ENCODE measurements around the gene TTC39A.

Gene TTC39A

DNA sequence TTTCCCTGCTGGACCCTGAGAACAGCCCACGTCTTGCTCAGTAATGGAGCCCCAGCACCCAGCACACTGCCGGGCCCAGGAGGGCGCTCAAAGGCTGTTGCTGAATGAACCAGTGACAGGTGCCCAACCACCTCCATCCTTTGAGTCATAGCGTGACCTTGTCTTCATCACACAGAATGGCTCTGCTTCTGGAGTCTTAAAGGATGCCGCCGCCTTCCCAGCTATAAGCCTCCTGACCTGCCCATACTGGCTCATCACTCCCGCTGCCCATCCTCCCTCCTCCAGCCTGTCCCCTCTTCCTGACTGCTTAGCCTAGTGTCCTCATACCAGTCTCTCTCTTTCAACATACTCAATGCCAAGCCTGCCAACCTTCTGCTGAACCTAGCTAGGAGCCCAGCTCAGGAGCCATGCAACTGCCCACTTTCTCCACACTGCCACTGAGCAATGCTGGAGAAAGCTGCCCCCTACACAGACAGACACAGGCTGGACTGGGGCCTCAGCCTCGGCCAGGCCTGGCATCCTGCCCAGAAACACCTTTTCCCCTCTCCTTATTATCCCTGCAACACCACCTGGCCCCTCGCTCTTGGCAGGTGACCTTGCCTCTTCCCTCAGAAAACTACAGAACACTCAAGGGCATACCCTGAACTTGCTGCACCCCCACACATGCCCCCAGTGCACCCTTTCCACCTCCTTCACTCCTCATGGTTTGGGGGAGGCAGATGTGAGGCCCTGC is 14.1 kb downstream of the TTC39A start:
- no peak for TF ChIP-seq FOXK2 (IDR thresholded peaks at IDR 0.05)
- TF ChIP-seq, protein P1, sequence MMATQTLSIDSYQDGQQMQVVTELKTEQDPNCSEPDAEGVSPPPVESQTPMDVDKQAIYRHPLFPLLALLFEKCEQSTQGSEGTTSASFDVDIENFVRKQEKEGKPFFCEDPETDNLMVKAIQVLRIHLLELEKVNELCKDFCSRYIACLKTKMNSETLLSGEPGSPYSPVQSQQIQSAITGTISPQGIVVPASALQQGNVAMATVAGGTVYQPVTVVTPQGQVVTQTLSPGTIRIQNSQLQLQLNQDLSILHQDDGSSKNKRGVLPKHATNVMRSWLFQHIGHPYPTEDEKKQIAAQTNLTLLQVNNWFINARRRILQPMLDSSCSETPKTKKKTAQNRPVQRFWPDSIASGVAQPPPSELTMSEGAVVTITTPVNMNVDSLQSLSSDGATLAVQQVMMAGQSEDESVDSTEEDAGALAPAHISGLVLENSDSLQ (IDR thresholded peaks at IDR 0.05), result no peak
- no peak for TF ChIP-seq HDGF (IDR thresholded peaks at IDR 0.05; ENCODE audit: borderline replicate concordance)
- TF ChIP-seq TARDBP (IDR thresholded peaks at IDR 0.05), result no peak
- no peak for TF ChIP-seq SP1 (IDR thresholded peaks at IDR 0.05)
- TF ChIP-seq L3MBTL2 (conservative IDR thresholded peaks at IDR 0.05), result no peak
- no peak for TF ChIP-seq CTBP1 (IDR thresholded peaks at IDR 0.05; ENCODE audit: borderline replicate concordance)
- no peak for TF ChIP-seq LEF1 (IDR thresholded peaks at IDR 0.05; ENCODE audit: borderline replicate concordance)
- TF ChIP-seq NFRKB (IDR thresholded peaks at IDR 0.05), result no peak
- TF ChIP-seq FOXA1 (IDR thresholded peaks at IDR 0.05), result no peak
- no peak for TF ChIP-seq FOXM1 (IDR thresholded peaks at IDR 0.05; ENCODE audit: borderline replicate concordance)
- TF ChIP-seq ARNT (IDR thresholded peaks at IDR 0.05), result no peak
- no peak for TF ChIP-seq SUZ12 (IDR thresholded peaks at IDR 0.05)
- no peak for TF ChIP-seq ELF4 (IDR thresholded peaks at IDR 0.05)
- TF ChIP-seq BHLHE40 (IDR thresholded peaks at IDR 0.05; ENCODE audit: borderline replicate concordance), result no peak
- no peak for TF ChIP-seq ZNF384 (IDR thresholded peaks at IDR 0.05)
- ChIA-PET POLR2A (no interaction called here), CTCF (interaction anchor here (1.1 kb wide), 1 partner anchor 19 kb away, joined by 4 read pairs; no protein-coding TSS in a partner anchor)
- no peak for DNase-seq (ENCODE audit: extremely low spot score)

DNA sequence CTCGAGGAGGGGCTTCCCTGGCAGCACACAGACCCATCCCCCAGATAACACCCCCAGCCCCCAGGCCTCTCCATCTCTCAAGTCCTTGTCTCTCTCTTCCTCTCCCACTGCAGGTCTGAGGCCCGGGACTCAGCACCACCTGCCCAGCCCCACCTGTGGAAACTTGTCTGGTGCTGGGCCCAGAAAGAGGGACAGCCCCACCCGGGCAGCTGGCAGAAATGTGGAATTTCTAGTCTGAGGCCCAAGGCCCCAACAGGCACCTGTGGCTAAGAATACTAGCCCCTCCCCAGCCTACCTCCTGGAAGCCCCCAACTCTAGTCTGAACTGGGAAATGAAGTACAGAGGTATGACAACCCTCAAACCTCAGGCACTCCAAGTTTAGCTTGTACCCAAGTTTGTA is 15.4 kb downstream of the TTC39A start:
- ChIA-PET CTCF (no interaction called here), POLR2A (interaction anchor here (0.6 to 0.8 kb wide), 2 partner anchors 18 to 526 kb away, joined by 3 read pairs; no protein-coding TSS in a partner anchor)
- DNase-seq (ENCODE audit: extremely low spot score), result no peak
- TF ChIP-seq SUZ12 (IDR thresholded peaks at IDR 0.05) (no peak), NFRKB (IDR thresholded peaks at IDR 0.05) (no peak), LEF1 (IDR thresholded peaks at IDR 0.05; ENCODE audit: borderline replicate concordance) (no peak), SP1 (IDR thresholded peaks at IDR 0.05) (no peak), ZNF384 (IDR thresholded peaks at IDR 0.05) (no peak), CTBP1 (IDR thresholded peaks at IDR 0.05; ENCODE audit: borderline replicate concordance) (no peak), FOXA1 (IDR thresholded peaks at IDR 0.05) (no peak), HDGF (IDR thresholded peaks at IDR 0.05; ENCODE audit: borderline replicate concordance) (no peak), BHLHE40 (IDR thresholded peaks at IDR 0.05; ENCODE audit: borderline replicate concordance) (no peak)
- TF ChIP-seq, protein P1 (IDR thresholded peaks at IDR 0.05), result no peak

DNA sequence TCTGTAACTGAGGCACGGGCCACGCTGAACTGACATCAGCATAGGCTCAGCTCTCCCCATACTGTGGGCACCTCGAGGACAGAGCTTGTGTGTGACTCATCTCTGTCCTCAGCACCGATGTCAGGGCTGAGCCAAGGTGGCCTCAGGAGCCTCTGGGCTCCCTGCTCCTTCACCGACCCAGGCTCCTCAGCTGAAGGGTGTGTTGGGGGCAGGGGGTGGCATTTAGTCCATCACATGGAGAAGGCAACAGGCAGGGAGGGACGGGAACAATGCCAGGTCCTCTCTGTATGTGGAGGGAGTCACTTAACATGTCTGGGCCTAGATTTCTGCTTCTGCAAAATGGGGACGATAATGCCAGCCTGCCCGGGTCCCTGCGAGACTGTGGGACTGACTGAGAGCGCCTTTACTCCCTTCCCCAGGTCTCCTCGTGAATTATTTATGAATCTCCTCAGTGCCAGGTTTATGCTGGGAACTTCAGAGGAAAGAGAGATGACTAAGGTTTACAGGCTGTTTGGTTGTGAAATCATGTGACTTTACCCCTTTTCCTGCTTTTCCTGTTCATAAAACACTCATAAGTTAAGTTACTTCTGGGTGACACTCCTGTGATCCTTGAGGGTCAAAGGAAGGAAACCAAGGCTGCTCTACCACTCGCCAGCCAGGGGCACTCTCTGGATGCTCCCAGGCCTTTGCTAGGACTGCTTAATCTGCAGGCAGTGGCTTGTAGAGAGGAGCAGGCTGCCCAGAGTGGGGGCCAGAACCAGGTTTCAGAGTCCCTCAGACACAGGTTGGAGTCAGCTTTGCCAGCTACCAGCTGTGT is 16.2 kb downstream of the TTC39A start:
- DNase-seq (ENCODE audit: extremely low spot score), result no peak
- TF ChIP-seq TARDBP (IDR thresholded peaks at IDR 0.05) (no peak), HDGF (IDR thresholded peaks at IDR 0.05; ENCODE audit: borderline replicate concordance) (no peak), FOXK2 (IDR thresholded peaks at IDR 0.05) (no peak), FOXA1 (IDR thresholded peaks at IDR 0.05) (no peak), FOXM1 (IDR thresholded peaks at IDR 0.05; ENCODE audit: borderline replicate concordance) (no peak), LEF1 (IDR thresholded peaks at IDR 0.05; ENCODE audit: borderline replicate concordance) (no peak), ZNF384 (IDR thresholded peaks at IDR 0.05) (no peak), L3MBTL2 (conservative IDR thresholded peaks at IDR 0.05) (no peak)
- TF ChIP-seq, protein P1 (IDR thresholded peaks at IDR 0.05), result no peak
- ChIA-PET POLR2A (no interaction called here), CTCF (no interaction called here)

DNA sequence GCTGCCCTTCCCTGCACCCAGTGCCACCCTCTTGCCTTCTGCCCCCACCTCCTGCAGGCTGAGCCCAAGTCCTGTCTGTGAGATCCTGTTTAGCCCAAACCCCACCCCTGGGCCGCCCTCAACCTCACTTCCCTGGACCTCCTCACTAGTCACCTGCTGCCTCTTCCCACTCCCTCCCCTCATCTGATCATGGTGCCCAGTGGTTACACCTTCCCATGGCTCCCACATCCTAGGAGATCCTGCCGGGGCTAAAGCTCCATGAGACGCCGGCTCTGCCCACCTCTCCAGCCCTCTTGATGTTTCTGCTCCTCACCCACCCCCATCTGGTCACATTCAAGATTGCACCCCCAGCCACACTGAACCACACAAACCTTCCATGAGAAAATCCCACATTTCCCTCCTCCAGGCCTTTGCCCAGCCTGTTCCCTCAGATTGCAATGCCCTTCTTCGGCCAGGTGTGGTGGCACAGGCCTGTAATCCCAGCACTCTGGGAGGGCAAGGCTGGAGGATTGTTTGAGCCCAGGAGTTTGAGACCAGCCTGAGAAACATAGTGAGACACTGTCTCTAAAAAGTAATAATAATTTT is 17.0 kb downstream of the TTC39A start:
- peak; percentile 31 for DNase-seq (ENCODE audit: extremely low spot score)
- TF ChIP-seq L3MBTL2 (conservative IDR thresholded peaks at IDR 0.05), result no peak
- no peak for TF ChIP-seq NFRKB (IDR thresholded peaks at IDR 0.05)
- no peak for TF ChIP-seq FOXK2 (IDR thresholded peaks at IDR 0.05)
- no peak for TF ChIP-seq BHLHE40 (IDR thresholded peaks at IDR 0.05; ENCODE audit: borderline replicate concordance)
- no peak for TF ChIP-seq LEF1 (IDR thresholded peaks at IDR 0.05; ENCODE audit: borderline replicate concordance)
- TF ChIP-seq ZNF384 (IDR thresholded peaks at IDR 0.05), result no peak
- TF ChIP-seq CTBP1 (IDR thresholded peaks at IDR 0.05; ENCODE audit: borderline replicate concordance), result no peak
- TF ChIP-seq FOXA1 (IDR thresholded peaks at IDR 0.05), result no peak
- TF ChIP-seq, protein P1 (IDR thresholded peaks at IDR 0.05), result no peak
- TF ChIP-seq ARNT (IDR thresholded peaks at IDR 0.05), result no peak
- ChIA-PET CTCF (no interaction called here), POLR2A (no interaction called here)

DNA sequence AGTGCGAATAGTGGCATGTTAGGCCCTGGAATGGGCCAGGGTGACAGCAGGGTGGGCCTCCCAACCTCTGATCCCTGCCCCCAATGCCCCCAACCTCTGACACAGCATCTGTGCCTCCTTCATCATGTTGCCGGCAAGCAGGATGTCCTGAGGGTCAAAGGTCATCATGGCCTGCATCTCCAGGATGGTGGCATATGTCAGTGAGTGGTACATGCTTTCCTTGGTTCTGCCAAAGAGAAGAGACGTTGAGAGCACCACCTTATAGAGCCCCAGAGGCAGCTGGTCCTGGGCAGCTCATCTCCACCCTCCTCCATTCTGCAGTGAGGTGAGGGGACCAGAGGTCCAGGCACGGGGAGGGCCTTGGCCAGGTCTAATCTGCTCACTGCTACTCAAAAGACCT is 17.6 kb downstream of the TTC39A start:
- CTCF ChIA-PET, result no interaction called here
- TF ChIP-seq HDGF (IDR thresholded peaks at IDR 0.05; ENCODE audit: borderline replicate concordance), result no peak
- TF ChIP-seq, protein P1 (IDR thresholded peaks at IDR 0.05), result no peak
- TF ChIP-seq FOXM1 (IDR thresholded peaks at IDR 0.05; ENCODE audit: borderline replicate concordance), result no peak
- no peak for TF ChIP-seq CTBP1 (IDR thresholded peaks at IDR 0.05; ENCODE audit: borderline replicate concordance)
- TF ChIP-seq FOXK2 (IDR thresholded peaks at IDR 0.05), result no peak
- TF ChIP-seq BHLHE40 (IDR thresholded peaks at IDR 0.05; ENCODE audit: borderline replicate concordance), result no peak
- TF ChIP-seq FOXA1 (IDR thresholded peaks at IDR 0.05), result no peak
- TF ChIP-seq NFRKB (IDR thresholded peaks at IDR 0.05), result no peak
- TF ChIP-seq TARDBP (IDR thresholded peaks at IDR 0.05), result no peak
- TF ChIP-seq SUZ12 (IDR thresholded peaks at IDR 0.05), result no peak
- no peak for TF ChIP-seq ZNF384 (IDR thresholded peaks at IDR 0.05)
- no peak for TF ChIP-seq ELF4 (IDR thresholded peaks at IDR 0.05)
- no peak for TF ChIP-seq SP1 (IDR thresholded peaks at IDR 0.05)
- TF ChIP-seq L3MBTL2 (conservative IDR thresholded peaks at IDR 0.05), result no peak
- TF ChIP-seq LEF1 (IDR thresholded peaks at IDR 0.05; ENCODE audit: borderline replicate concordance), result no peak
- TF ChIP-seq ARNT (IDR thresholded peaks at IDR 0.05), result no peak
- POLR2A ChIA-PET, result interaction anchor here (0.8 kb wide), 1 partner anchor 16 kb away, joined by 3 read pairs; no protein-coding TSS in a partner anchor
- DNase-seq (ENCODE audit: extremely low spot score), result no peak

All from HEK293T (cell line).